K562 (cell line): Measurements from ENCODE around the gene GJC2.

Source experiments
- IFI16 ChIP-seq: fragments of 250-450 bp; sonication (Bioruptor Pico); IDR thresholded peaks from 2 replicates; pipeline ENCODE4 v2.1.2; 2022; ENCODE audit warnings: mild to moderate bottlenecking, inconsistent platforms
- TF ChIP-seq, protein P1 (sequence below), 3 experiments: IDR thresholded peaks in 2 of 3; conservative IDR thresholded peaks in 1 of 3; 2 replicates each; pipeline ENCODE4 v1.5.1; 2011 to 2012; ENCODE audit warnings: low read length in 3 of 3, mild to moderate bottlenecking in 3 of 3, control low read depth in 2 of 3, improper control_type of control experiment in 1 of 3, inconsistent platforms in 1 of 3, low read depth in 1 of 3, mixed read lengths in 1 of 3, moderate library complexity in 1 of 3; ENCODE audit not compliant: insufficient read depth in 2 of 3

DNA sequence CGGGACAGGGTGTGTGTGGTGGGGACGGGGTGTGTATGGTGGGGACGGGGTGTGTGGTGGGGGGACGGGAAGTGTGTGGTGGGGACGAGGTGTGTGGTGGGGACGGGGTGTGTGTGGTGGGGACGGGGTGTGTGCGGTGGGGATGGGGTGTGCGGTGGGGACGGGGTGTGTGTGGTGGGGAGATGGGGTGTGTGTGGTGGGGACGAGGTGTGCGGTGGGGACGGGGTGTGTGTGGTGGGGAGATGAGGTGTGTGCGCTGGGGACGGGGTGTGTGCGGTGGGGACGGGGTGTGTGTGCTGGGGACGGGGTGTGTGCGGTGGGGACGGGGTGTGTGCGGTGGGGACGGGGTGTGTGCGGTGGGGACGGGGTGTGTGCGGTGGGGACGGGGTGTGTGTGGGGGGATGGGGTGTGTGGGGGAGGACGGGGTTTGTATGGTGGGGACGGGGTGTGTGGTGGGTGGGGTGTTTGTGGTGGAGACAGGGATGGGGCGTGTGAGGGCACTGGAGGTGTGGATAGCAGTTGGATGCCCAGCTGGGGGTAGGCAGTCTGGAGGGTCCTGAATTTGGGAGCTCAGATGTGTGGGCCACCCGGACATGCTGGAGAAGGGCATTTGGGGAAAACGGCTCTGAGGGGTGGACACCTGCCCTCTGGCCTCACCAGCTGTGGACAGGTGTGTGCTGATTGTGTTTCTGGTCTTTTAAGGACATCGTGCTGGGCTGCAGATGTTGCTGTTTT is 32.7 kb downstream of the GJC2 start:
- TF ChIP-seq, protein P1, sequence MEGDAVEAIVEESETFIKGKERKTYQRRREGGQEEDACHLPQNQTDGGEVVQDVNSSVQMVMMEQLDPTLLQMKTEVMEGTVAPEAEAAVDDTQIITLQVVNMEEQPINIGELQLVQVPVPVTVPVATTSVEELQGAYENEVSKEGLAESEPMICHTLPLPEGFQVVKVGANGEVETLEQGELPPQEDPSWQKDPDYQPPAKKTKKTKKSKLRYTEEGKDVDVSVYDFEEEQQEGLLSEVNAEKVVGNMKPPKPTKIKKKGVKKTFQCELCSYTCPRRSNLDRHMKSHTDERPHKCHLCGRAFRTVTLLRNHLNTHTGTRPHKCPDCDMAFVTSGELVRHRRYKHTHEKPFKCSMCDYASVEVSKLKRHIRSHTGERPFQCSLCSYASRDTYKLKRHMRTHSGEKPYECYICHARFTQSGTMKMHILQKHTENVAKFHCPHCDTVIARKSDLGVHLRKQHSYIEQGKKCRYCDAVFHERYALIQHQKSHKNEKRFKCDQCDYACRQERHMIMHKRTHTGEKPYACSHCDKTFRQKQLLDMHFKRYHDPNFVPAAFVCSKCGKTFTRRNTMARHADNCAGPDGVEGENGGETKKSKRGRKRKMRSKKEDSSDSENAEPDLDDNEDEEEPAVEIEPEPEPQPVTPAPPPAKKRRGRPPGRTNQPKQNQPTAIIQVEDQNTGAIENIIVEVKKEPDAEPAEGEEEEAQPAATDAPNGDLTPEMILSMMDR (IDR thresholded peaks at IDR 0.05 in 2 of 3, conservative IDR thresholded peaks at IDR 0.05 in 1 of 3; ENCODE audit: insufficient read depth in 2 of 3, low read depth in 1 of 3, low read length in 3 of 3) = no peak
- TF ChIP-seq IFI16 (CRISPR knock-in tag) = no peak
